ENCODE data around the gene CSAG1. TPM values are rescaled to one million over a fixed set of nuclear protein-coding genes. Genes with fewer than 3 reads are reported as not detected.
"Not testable (repeated sequence)": the region's sequence is repeated elsewhere in the genome, so short reads cannot be mapped to it uniquely, and the experiment has no call there.

The CSAG1 gene
- total RNA-seq, 2 donors from 2014 or later, result not detected

DNA sequence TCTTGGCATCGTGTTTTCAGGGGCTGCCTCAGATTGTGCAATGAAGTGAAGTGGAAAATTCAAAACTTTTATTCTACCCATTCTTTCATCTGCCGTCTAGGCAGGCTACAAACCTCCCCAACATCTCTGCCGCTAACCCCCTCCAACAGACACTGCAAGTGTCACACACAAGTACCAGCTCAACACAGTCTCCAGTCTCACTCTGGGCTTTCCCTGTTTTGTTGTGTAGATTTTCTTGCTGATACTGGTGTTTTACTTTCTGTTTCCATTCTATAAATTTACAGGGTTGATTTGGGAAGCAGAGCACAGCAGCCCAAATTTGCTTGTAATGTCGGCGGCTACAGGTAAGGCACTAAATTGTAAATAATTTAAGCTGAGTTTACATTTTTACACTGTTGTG, 21.4 kb upstream of the CSAG1 start:
- H3K27ac ChIP-seq (ENCODE audit: low read depth, low read length); H3K36me3 Mint-ChIP-seq (ENCODE audit: low read depth); H3K9me3 ChIP-seq (ENCODE audit: control insufficient read depth, low read length); H3K27me3 Mint-ChIP-seq (ENCODE audit: insufficient read depth); H3K27me3 ChIP-seq (ENCODE audit: control insufficient read depth, insufficient read depth, low read length, poor library complexity, severe bottlenecking); H3K4me1 Mint-ChIP-seq; H3K36me3 ChIP-seq (ENCODE audit: control insufficient read depth, insufficient read depth, low read length); H3K4me1 ChIP-seq (ENCODE audit: control insufficient read depth, insufficient read depth, low read length); DNase-seq; H3K4me3 Mint-ChIP-seq; H3K27ac Mint-ChIP-seq; H3K4me3 ChIP-seq (ENCODE audit: low read length); H3K9ac ChIP-seq (ENCODE audit: extremely low read depth, low read length, poor library complexity, severe bottlenecking); H3K9me3 Mint-ChIP-seq: not testable (repeated sequence)
- no CpG with 5 or more reads among the region's 5 CpGs for WGBS, 2 experiments (ENCODE audit: insufficient coverage in 1 of 2, insufficient read length in 1 of 2)

DNA sequence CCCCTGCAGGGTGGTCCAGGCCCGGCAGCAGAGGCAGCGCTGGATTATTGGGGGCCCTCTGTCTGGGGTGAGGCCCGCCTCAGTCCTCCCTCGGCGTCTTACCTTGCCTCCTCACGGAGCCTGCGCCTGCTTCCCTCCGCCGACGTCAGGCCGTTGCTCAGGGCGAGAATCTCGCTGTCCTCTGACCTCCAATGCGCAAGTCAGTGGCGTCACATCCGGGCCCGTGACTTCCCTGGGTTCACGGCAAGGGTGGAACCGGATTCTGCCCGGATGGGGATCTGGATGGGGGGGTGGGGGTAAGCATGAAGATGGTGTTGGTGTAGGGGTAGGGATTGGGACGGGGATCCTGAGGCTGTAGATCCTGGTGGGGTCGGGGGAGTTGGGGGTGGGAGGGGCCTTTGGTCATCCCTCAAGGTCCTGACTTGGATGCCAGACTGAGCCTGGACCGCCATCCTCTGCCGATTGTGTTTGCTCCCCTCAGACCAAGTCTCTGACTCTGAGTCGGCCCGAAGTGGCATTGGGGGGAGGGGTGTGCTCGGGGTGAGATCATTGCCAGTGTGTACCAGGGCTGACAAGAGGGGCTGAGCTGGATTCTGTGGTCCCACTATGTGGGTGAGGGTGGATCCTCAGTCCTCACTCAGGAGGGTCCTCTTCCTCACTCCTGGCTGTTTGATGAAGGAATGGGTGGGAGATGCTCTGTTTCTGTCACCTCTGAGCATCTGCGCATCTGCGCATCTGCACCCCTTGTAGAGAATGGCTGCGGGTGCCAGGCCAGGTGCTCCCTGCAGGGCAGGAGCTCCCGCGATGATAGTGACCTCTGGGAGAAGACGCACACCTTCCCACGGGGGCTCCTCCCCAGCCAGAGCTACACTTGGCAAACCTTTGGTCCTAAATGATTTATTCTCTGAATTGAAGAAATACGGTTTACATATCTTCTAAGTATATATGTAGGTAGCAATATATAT, 20.4 kb upstream of the CSAG1 start, which contains the start of gene MAGEA2:
TSS of gene MAGEA2 (minus strand) at position 157 of the 965 bp plus-strand sequence. CDS start 2,479 bp downstream, outside the sequence.
- H3K36me3 ChIP-seq (ENCODE audit: control insufficient read depth, insufficient read depth, low read length); H3K27me3 ChIP-seq (ENCODE audit: control insufficient read depth, insufficient read depth, low read length, poor library complexity, severe bottlenecking); H3K9ac ChIP-seq (ENCODE audit: extremely low read depth, low read length, poor library complexity, severe bottlenecking); DNase-seq; H3K4me3 Mint-ChIP-seq; H3K27ac Mint-ChIP-seq; H3K4me1 ChIP-seq (ENCODE audit: control insufficient read depth, insufficient read depth, low read length); H3K4me3 ChIP-seq (ENCODE audit: low read length); H3K4me1 Mint-ChIP-seq; H3K27ac ChIP-seq (ENCODE audit: low read depth, low read length); H3K9me3 Mint-ChIP-seq; H3K9me3 ChIP-seq (ENCODE audit: control insufficient read depth, low read length); H3K36me3 Mint-ChIP-seq (ENCODE audit: low read depth); H3K27me3 Mint-ChIP-seq (ENCODE audit: insufficient read depth): not testable (repeated sequence)
- WGBS, 2 experiments (ENCODE audit: insufficient coverage in 1 of 2, insufficient read length in 1 of 2), result no CpG with 5 or more reads among the region's 35 CpGs

DNA sequence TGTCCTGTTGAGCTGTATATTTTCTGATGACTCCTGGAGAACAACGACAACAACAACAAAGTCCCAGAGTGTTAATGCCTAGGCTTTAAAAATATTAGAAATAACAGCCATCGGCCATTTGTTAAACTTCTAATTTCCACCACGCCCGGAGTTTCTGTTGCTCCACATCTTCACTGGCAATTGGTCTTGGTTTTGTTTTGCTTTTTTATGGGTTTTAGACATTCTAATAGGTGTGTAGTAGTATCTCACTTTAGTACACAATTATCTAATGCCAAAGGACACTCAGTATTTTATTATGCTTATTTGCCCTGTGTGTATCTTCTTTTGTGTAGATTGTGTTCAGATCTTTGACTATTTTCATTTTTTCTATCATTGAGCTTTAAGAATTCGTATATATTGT, 5.0 kb upstream of the CSAG1 start:
- H3K4me1 Mint-ChIP-seq, result no peaks in the 10 kb centered on the region
- Histone ChIP-seq H3K4me3 (ENCODE audit: low read length) (no peak overlapping the region), H3K27ac (ENCODE audit: low read depth, low read length) (no peak overlapping the region), H3K36me3 (ENCODE audit: control insufficient read depth, insufficient read depth, low read length) (no peaks in the 10 kb centered on the region), H3K4me1 (ENCODE audit: control insufficient read depth, insufficient read depth, low read length) (no peaks in the 10 kb centered on the region), H3K27me3 (ENCODE audit: control insufficient read depth, insufficient read depth, low read length, poor library complexity, severe bottlenecking) (no peaks in the 10 kb centered on the region), H3K9ac (ENCODE audit: extremely low read depth, low read length, poor library complexity, severe bottlenecking) (no peak overlapping the region), H3K9me3 (ENCODE audit: control insufficient read depth, low read length) (no peaks in the 10 kb centered on the region)
- TF ChIP-seq, protein P1, sequence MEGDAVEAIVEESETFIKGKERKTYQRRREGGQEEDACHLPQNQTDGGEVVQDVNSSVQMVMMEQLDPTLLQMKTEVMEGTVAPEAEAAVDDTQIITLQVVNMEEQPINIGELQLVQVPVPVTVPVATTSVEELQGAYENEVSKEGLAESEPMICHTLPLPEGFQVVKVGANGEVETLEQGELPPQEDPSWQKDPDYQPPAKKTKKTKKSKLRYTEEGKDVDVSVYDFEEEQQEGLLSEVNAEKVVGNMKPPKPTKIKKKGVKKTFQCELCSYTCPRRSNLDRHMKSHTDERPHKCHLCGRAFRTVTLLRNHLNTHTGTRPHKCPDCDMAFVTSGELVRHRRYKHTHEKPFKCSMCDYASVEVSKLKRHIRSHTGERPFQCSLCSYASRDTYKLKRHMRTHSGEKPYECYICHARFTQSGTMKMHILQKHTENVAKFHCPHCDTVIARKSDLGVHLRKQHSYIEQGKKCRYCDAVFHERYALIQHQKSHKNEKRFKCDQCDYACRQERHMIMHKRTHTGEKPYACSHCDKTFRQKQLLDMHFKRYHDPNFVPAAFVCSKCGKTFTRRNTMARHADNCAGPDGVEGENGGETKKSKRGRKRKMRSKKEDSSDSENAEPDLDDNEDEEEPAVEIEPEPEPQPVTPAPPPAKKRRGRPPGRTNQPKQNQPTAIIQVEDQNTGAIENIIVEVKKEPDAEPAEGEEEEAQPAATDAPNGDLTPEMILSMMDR (conservative IDR thresholded peaks at IDR 0.05), result no peak
- H3K36me3 Mint-ChIP-seq (ENCODE audit: low read depth), result no peaks in the 10 kb centered on the region
- no peak for DNase-seq
- WGBS, 2 experiments (ENCODE audit: insufficient coverage in 1 of 2, insufficient read length in 1 of 2), result 100% methylated on average over 2 of the region's 5 CpGs; no CpG with 5 or more reads in 1 of the 2 experiments
- H3K27me3 Mint-ChIP-seq (ENCODE audit: insufficient read depth), result peaks cover 1% of the 10 kb centered on the region
- H3K4me3 Mint-ChIP-seq, result no peak overlapping the region
- H3K9me3 Mint-ChIP-seq, result peaks cover 55% of the 10 kb centered on the region
- H3K27ac Mint-ChIP-seq, result no peak overlapping the region

DNA sequence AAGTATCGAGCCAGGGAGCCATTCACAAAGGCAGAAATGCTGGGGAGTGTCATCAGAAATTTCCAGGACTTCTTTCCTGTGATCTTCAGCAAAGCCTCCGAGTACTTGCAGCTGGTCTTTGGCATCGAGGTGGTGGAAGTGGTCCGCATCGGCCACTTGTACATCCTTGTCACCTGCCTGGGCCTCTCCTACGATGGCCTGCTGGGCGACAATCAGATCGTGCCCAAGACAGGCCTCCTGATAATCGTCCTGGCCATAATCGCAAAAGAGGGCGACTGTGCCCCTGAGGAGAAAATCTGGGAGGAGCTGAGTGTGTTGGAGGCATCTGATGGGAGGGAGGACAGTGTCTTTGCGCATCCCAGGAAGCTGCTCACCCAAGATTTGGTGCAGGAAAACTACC, 3.0 kb upstream of the CSAG1 start:
- not testable (repeated sequence) for H3K4me3 Mint-ChIP-seq; H3K27me3 ChIP-seq (ENCODE audit: control insufficient read depth, insufficient read depth, low read length, poor library complexity, severe bottlenecking); H3K27ac ChIP-seq (ENCODE audit: low read depth, low read length); H3K36me3 ChIP-seq (ENCODE audit: control insufficient read depth, insufficient read depth, low read length); H3K36me3 Mint-ChIP-seq (ENCODE audit: low read depth); H3K9me3 ChIP-seq (ENCODE audit: control insufficient read depth, low read length); H3K9ac ChIP-seq (ENCODE audit: extremely low read depth, low read length, poor library complexity, severe bottlenecking); DNase-seq; H3K27me3 Mint-ChIP-seq (ENCODE audit: insufficient read depth); H3K4me1 Mint-ChIP-seq; H3K4me3 ChIP-seq (ENCODE audit: low read length); H3K4me1 ChIP-seq (ENCODE audit: control insufficient read depth, insufficient read depth, low read length); H3K27ac Mint-ChIP-seq
- 88 to 95% methylated on average over 1 to 12 of the region's 12 CpGs for WGBS, 2 experiments (ENCODE audit: insufficient coverage in 1 of 2, insufficient read length in 1 of 2)
- peaks cover 60% of the 10 kb centered on the region for H3K9me3 Mint-ChIP-seq
